NCI-H226 (cell line): Measurements from ENCODE around the gene PLTP.
"Not testable (repeated sequence)": the region's sequence is repeated elsewhere in the genome, so short reads cannot be mapped to it uniquely, and the experiment has no call there.

ENCODE experiments used
- DNase-seq: peaks from one replicate; pipeline ENCODE4 v3.0.0-alpha.2; 2015

Gene PLTP

GRCh38 chr20:45944151-45944964 is 32.4 kb upstream of the PLTP start:
- DNase-seq = no peak

GRCh38 chr20:45943613-45944012 is 31.7 kb upstream of the PLTP start:
- DNase-seq = no peak

- no peak for DNase-seq
Observed at GRCh38 chr20:45940469-45940868, 28.5 kb upstream of the PLTP start.

GRCh38 chr20:45940053-45940452 is 28.1 kb upstream of the PLTP start:
- no peak for DNase-seq

GRCh38 chr20:45938727-45939438 is 26.9 kb upstream of the PLTP start:
- no peak for DNase-seq

GRCh38 chr20:45937765-45938164 is 25.8 kb upstream of the PLTP start:
- peak; percentile 50 for DNase-seq

- DNase-seq = no peak
Observed at GRCh38 chr20:45935416-45936046, 23.6 kb upstream of the PLTP start.

GRCh38 chr20:45934586-45935415 is 22.8 kb upstream of the PLTP start, which contains the start of gene PCIF1:
Gene PCIF1 (plus strand): TSS chr20:45934683. CDS start chr20:45939000, 4,317 bp downstream.
- DNase-seq = peak; percentile 96

- peak; percentile 53 for DNase-seq
Observed at GRCh38 chr20:45934046-45934585, 22.2 kb upstream of the PLTP start.

GRCh38 chr20:45933266-45934045 is 21.5 kb upstream of the PLTP start:
- peak; percentile 82 for DNase-seq

- not testable (repeated sequence) for DNase-seq
Observed at GRCh38 chr20:45931680-45932079, 19.7 kb upstream of the PLTP start.

- no peak for DNase-seq
Observed at GRCh38 chr20:45927071-45927878, 15.3 kb upstream of the PLTP start.

- DNase-seq = no peak
Observed at GRCh38 chr20:45926731-45927070, 14.7 kb upstream of the PLTP start.

- DNase-seq = no peak
Observed at GRCh38 chr20:45925821-45926506, 14.0 kb upstream of the PLTP start.

- no peak for DNase-seq
Observed at GRCh38 chr20:45924391-45925261, 12.7 kb upstream of the PLTP start.

GRCh38 chr20:45921337-45922189 is 9.6 kb upstream of the PLTP start:
- DNase-seq = no peak

- DNase-seq = no peak
Observed at GRCh38 chr20:45920462-45921336, 8.7 kb upstream of the PLTP start.
